Endodermal cell (in vitro differentiated cells): Measurements from ENCODE around the gene MERTK. TPM values are rescaled to one million over a fixed set of nuclear protein-coding genes. Genes with fewer than 3 reads are reported as not detected.

Experiments used
- DNase-seq: peaks from one replicate; pipeline ENCODE4 v3.0.0-alpha.2; 2017
- H3K27ac ChIP-seq: 2 replicates; pipeline ENCODE4 v1.5.1; 2013; ENCODE audit warnings: mild to moderate bottlenecking, low read depth, low read length, moderate library complexity
- H3K27me3 ChIP-seq: 2 replicates; pipeline ENCODE4 v1.6.1; 2013; ENCODE audit warnings: mild to moderate bottlenecking, low read length, moderate library complexity; ENCODE audit not compliant: insufficient read depth, control insufficient read depth, poor library complexity, severe bottlenecking
- H3K36me3 ChIP-seq: 2 replicates; pipeline ENCODE4 v1.7.0; 2013; ENCODE audit warnings: mild to moderate bottlenecking, low read length, moderate library complexity; ENCODE audit not compliant: control insufficient read depth, insufficient read depth
- H3K4me1 ChIP-seq: one replicate; pipeline ENCODE4 v1.7.0; 2013; ENCODE audit warnings: low read length; ENCODE audit not compliant: control insufficient read depth, insufficient read depth
- H3K4me3 ChIP-seq: 2 replicates; pipeline ENCODE4 v1.5.1; 2013; ENCODE audit warnings: mild to moderate bottlenecking, low read length, moderate library complexity
- H3K9ac ChIP-seq: 2 replicates; pipeline ENCODE4 v1.6.1; 2013; ENCODE audit warnings: mild to moderate bottlenecking, low read length, moderate library complexity; ENCODE audit not compliant: poor library complexity, severe bottlenecking; ENCODE audit errors: extremely low read depth
- H3K9me3 ChIP-seq: 2 replicates; pipeline ENCODE4 v1.6.1; 2013; ENCODE audit warnings: mild to moderate bottlenecking, low read length, moderate library complexity; ENCODE audit not compliant: control insufficient read depth
- H3K27ac Mint-ChIP-seq: 2 replicates; pipeline ENCODE4 v1.8.0; 2020; ENCODE audit warnings: mixed read lengths
- H3K27me3 Mint-ChIP-seq: 2 replicates; pipeline ENCODE4 v1.8.0; 2021; ENCODE audit warnings: mild to moderate bottlenecking, mixed read lengths; ENCODE audit not compliant: insufficient read depth
- H3K36me3 Mint-ChIP-seq: 2 replicates; pipeline ENCODE4 v1.8.0; 2020; ENCODE audit warnings: low read depth, mixed read lengths
- H3K4me1 Mint-ChIP-seq: 2 replicates; pipeline ENCODE4 v1.8.0; 2020; ENCODE audit warnings: mixed read lengths
- H3K4me3 Mint-ChIP-seq: 2 replicates; pipeline ENCODE4 v1.8.0; 2020; ENCODE audit warnings: mild to moderate bottlenecking, moderate library complexity, mixed read lengths
- H3K9me3 Mint-ChIP-seq: 2 replicates; pipeline ENCODE4 v1.8.0; 2020; ENCODE audit warnings: mild to moderate bottlenecking, mixed read lengths
- WGBS, 2 experiments: methylation state at CpG; one replicate each; pipeline versions ENCODE4 v1.1.5 to v1.1.7; 2013; ENCODE audit warnings: missing lambda C conversion rate in 2 of 2, mixed read lengths in 1 of 2; ENCODE audit not compliant: insufficient coverage in 1 of 2, insufficient read length in 1 of 2; 5-methylcytosine and 5-hydroxymethylcytosine counted together
- total RNA-seq, 2 donors: library from RNA; stranded (reverse); fragmentation: NEBNext Ultra II Directional in 1 of 2; extraction: Animal tissue kit (Norgen Biotek cat#: 25700) in 1 of 2; gene quantifications; 2 replicates in 1 of 2; 3 replicates in 1 of 2; pipeline ENCODE4 v1.2.1, GENCODE V29; 2021
- TF ChIP-seq, protein P1 (sequence below): fragments of 200-600 bp; sonication (generic); conservative IDR thresholded peaks from 2 replicates; pipeline ENCODE4 v1.5.0; 2021; ENCODE audit warnings: antibody characterized with exemption, mild to moderate bottlenecking

Gene MERTK
- total RNA-seq, 2 donors from 2014 or later: 22.3 to 36.6 TPM

DNA sequence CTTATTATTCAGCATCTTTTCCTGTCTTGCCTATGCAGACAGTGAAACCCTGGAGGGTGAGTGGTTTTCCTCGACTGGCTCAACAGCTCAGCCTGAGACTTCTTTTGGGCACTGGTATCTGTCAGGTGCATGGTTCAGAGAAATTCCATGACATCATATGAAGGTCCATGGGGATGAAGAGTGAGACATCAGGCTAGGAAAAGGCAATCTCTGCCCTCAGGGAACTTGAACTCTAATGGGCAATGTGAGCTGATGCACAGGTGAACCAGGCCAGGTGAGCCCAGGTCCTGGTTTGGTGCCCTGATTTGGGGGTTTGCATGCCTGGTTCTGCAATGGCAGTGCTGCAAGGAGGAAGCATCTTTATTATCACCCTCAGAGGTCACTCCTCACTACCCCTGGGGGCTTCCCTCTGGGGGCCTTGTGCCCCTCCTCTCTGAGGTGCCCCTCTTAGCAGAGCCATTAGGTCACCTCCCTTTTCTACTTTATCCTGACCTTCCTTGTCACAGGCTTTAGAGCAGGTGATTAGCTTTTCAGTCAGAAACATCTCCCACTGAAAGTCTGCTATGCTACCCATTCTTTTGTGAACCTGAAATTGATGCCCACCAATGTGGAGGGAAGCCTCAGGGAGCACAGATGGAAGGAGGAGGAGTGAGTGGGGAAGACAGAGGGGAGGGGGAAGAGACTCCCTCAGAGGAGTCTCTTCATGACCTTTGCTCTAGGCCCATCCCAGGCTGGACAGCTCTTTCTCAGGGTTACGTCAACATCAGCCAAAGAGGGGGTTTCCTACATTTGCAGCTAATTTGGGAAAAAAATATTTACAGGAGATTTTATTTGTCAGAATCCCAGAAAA lies 47.3 kb downstream of the MERTK start:
- Mint-ChIP-seq H3K36me3 (peaks cover 57% of the 10 kb centered on the region), H3K9me3 (no peaks in the 10 kb centered on the region), H3K4me1 (peaks cover 9% of the 10 kb centered on the region), H3K4me3 (no peak overlapping the region), H3K27me3 (no peaks in the 10 kb centered on the region), H3K27ac (no peak overlapping the region)
- Histone ChIP-seq H3K27ac (no peak overlapping the region), H3K27me3 (no peaks in the 10 kb centered on the region), H3K4me3 (no peak overlapping the region), H3K36me3 (peaks cover 67% of the 10 kb centered on the region), H3K4me1 (peaks cover 3% of the 10 kb centered on the region), H3K9me3 (no peaks in the 10 kb centered on the region), H3K9ac (no peak overlapping the region)
- 90 to 100% methylated on average over 1 to 2 of the region's 2 CpGs for WGBS, 2 experiments
- DNase-seq: no peak
- TF ChIP-seq, protein P1, sequence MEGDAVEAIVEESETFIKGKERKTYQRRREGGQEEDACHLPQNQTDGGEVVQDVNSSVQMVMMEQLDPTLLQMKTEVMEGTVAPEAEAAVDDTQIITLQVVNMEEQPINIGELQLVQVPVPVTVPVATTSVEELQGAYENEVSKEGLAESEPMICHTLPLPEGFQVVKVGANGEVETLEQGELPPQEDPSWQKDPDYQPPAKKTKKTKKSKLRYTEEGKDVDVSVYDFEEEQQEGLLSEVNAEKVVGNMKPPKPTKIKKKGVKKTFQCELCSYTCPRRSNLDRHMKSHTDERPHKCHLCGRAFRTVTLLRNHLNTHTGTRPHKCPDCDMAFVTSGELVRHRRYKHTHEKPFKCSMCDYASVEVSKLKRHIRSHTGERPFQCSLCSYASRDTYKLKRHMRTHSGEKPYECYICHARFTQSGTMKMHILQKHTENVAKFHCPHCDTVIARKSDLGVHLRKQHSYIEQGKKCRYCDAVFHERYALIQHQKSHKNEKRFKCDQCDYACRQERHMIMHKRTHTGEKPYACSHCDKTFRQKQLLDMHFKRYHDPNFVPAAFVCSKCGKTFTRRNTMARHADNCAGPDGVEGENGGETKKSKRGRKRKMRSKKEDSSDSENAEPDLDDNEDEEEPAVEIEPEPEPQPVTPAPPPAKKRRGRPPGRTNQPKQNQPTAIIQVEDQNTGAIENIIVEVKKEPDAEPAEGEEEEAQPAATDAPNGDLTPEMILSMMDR: no peak

DNA sequence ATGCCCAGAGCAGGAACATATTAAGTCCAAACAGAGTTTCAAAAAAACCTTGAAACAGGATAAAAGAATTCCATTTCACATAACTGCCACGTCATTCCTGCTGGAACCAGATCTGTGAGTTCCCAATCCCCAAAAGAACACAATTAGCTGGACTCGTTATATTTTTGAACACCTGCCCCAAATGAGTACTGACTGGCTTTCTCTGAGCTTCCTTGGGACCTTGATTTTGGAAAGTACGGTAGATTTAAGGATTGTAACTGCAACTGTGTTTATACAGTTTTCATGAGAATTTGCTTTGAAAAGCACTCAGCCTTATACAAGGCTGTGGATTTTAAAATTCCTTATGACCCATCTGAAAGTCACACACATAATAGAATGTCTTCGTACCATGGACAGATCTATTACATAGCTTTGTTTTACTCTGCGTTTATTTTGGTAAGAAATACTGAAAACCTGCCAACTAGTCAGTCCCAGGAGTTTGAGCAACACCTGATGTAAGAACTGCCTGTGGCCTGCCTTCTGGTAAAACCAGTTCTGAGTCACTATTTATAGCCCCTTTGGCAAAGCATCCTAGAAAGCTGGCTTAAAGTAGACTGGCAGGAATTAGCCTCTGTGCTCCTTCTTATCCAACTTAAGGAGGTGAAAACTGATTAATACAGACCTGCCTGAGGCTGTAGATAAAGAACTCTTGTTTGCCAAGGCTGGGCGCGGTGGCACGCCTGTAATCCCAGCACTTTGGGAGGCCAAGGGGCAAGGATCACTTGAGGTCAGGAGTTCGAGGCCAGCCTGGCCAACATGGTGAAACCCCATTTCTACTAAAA lies 48.1 kb downstream of the MERTK start:
- no peak overlapping the region for H3K27ac ChIP-seq
- no peak overlapping the region for H3K4me3 ChIP-seq
- H3K9ac ChIP-seq: no peak overlapping the region
- TF ChIP-seq, protein P1: no peak
- peaks cover 9% of the 10 kb centered on the region for H3K4me1 Mint-ChIP-seq
- no peaks in the 10 kb centered on the region for H3K27me3 Mint-ChIP-seq
- H3K9me3 ChIP-seq: no peaks in the 10 kb centered on the region
- H3K36me3 ChIP-seq: peaks cover 67% of the 10 kb centered on the region
- peaks cover 3% of the 10 kb centered on the region for H3K4me1 ChIP-seq
- H3K4me3 Mint-ChIP-seq: no peak overlapping the region
- H3K27ac Mint-ChIP-seq: no peak overlapping the region
- no peaks in the 10 kb centered on the region for H3K27me3 ChIP-seq
- peaks cover 60% of the 10 kb centered on the region for H3K36me3 Mint-ChIP-seq
- no peak for DNase-seq
- WGBS, 2 experiments: 86 to 92% methylated on average over 8 to 9 of the region's 9 CpGs
- H3K9me3 Mint-ChIP-seq: no peaks in the 10 kb centered on the region

DNA sequence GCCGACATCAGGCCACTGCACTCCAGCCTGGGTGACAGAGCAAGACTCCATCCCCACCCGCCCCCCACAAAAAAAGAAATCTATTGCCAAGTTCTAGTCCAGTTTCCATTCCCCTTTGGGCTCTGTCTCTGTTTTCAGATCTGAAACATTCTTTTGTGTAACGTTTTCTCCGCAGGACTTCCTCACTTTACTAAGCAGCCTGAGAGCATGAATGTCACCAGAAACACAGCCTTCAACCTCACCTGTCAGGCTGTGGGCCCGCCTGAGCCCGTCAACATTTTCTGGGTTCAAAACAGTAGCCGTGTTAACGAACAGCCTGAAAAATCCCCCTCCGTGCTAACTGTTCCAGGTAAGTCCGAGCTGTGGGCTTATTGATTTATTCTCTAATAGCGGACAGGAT lies 48.8 kb downstream of the MERTK start:
- Mint-ChIP-seq H3K9me3 (no peaks in the 10 kb centered on the region), H3K36me3 (peaks cover 57% of the 10 kb centered on the region), H3K4me3 (no peak overlapping the region), H3K4me1 (peaks cover 9% of the 10 kb centered on the region), H3K27ac (no peak overlapping the region), H3K27me3 (no peaks in the 10 kb centered on the region)
- H3K4me1 ChIP-seq: peaks cover 3% of the 10 kb centered on the region
- H3K27me3 ChIP-seq: no peaks in the 10 kb centered on the region
- TF ChIP-seq, protein P1: no peak
- H3K36me3 ChIP-seq: peaks cover 72% of the 10 kb centered on the region
- DNase-seq: no peak
- H3K27ac ChIP-seq: no peak overlapping the region
- H3K9ac ChIP-seq: no peak overlapping the region
- no peaks in the 10 kb centered on the region for H3K9me3 ChIP-seq
- H3K4me3 ChIP-seq: no peak overlapping the region
- WGBS, 2 experiments: 96% methylated on average over 7 to 11 of the region's 11 CpGs
